Measurements from ENCODE around the gene KISS1R. TPM values are rescaled to one million over a fixed set of nuclear protein-coding genes. Genes with fewer than 3 reads are reported as not detected.

Gene KISS1R
- total RNA-seq, 2 experiments from 2014 or later: 2.9 to 3.1 TPM

DNA sequence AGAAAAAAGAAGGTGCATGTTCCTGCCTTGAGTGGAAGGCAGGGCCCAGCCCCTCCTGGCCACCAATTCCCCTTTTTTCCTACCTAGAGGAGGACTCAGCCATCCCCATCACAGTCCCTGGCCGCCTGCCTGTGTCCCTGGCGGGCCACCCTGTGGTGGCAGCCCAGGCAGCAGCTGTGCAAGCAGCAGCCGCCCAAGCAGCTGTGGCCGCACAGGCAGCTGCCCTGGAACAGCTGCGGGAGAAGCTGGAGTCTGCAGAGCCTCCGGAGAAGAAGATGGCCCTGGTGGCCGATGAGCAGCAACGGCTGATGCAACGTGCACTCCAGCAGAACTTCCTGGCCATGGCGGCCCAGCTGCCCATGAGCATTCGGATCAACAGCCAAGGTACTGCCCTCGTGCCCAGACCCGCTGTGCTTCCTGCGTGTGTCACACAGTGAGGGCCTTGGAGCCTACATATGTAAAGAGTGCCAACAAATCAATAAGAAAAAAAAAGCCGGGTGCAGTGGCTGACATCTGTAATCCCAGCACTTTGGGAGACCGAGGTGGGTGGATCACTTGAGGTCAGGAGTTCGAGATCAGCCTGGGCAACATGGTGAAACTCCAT lies 49.5 kb downstream of the KISS1R start:
- no peak for ATAC-seq (ENCODE audit: low read depth)
- no peak for DNase-seq
- no peaks in the 10 kb centered on the region for H3K27me3 Mint-ChIP-seq
- POLR2A ChIA-PET: interaction anchor here (0.7 to 0.9 kb wide), 2 partner anchors 15 to 286 kb away, joined by 3 to 5 read pairs; no protein-coding TSS in a partner anchor
- H3K9me3 Mint-ChIP-seq: peaks cover 8% of the 10 kb centered on the region
- H3K4me1 Mint-ChIP-seq: peaks cover 2% of the 10 kb centered on the region
- no peak overlapping the region for H3K4me3 Mint-ChIP-seq
- H3K36me3 Mint-ChIP-seq: peaks cover 45% of the 10 kb centered on the region
- H3K27ac Mint-ChIP-seq: no peak overlapping the region

Other genes with a start within 250 kb of the KISS1R start
- gene FSTL3, start 240.9 kb upstream of the KISS1R start, total RNA-seq: 1 to 10 TPM; 2.6 to 2.9 TPM
- gene PRSS57, start 221.9 kb upstream of the KISS1R start, total RNA-seq: not detected
- gene PALM, start 208.4 kb upstream of the KISS1R start, total RNA-seq: not detected
- not detected for gene MISP, start 166.2 kb upstream of the KISS1R start, total RNA-seq
- 100 to 1,000 TPM; 400 to 411 TPM for gene PTBP1, start 119.9 kb upstream of the KISS1R start, total RNA-seq
- not detected for gene PLPPR3, start 95.4 kb upstream of the KISS1R start, total RNA-seq
- gene AZU1, start 89.5 kb upstream of the KISS1R start, total RNA-seq: under 1 TPM in 1 of 2 experiments, not detected in 1; 0.25 TPM
- gene PRTN3, start 76.3 kb upstream of the KISS1R start, total RNA-seq: not detected
- gene ELANE, start 65.0 kb upstream of the KISS1R start, total RNA-seq: not detected
- 1 to 10 TPM; 4.4 to 5.5 TPM for gene CFD, start 57.7 kb upstream of the KISS1R start, total RNA-seq
- gene MED16, start 24.1 kb upstream of the KISS1R start, total RNA-seq: 10 to 100 TPM; 53.6 to 72.7 TPM
- gene RNU6-9, start 23.8 kb upstream of the KISS1R start, total RNA-seq: not detected
- gene R3HDM4, start 4.1 kb upstream of the KISS1R start, total RNA-seq: 100 to 1,000 TPM; 108 to 113 TPM
- 10 to 100 TPM; 28.7 to 33.2 TPM for gene ARID3A, start 8.7 kb downstream of the KISS1R start, total RNA-seq
- 10 to 100 TPM; 45.1 to 54.3 TPM for gene WDR18, start 67.0 kb downstream of the KISS1R start, total RNA-seq
- not detected for gene GRIN3B, start 83.1 kb downstream of the KISS1R start, total RNA-seq
- gene TMEM259, start 103.8 kb downstream of the KISS1R start, total RNA-seq: 100 to 1,000 TPM; 231 to 235 TPM
- not detected for gene RNU6-2, start 104.2 kb downstream of the KISS1R start, total RNA-seq
- gene CNN2, start 109.3 kb downstream of the KISS1R start, total RNA-seq: 100 to 1,000 TPM; 340 to 353 TPM
- 100 to 1,000 TPM; 145 to 146 TPM for gene ABCA7, start 122.8 kb downstream of the KISS1R start, total RNA-seq
- 100 to 1,000 TPM; 576 to 581 TPM for gene ARHGAP45, start 149.8 kb downstream of the KISS1R start, total RNA-seq
- 100 to 1,000 TPM; 142 to 163 TPM for gene POLR2E, start 178.0 kb downstream of the KISS1R start, total RNA-seq
- gene GPX4, start 186.7 kb downstream of the KISS1R start, total RNA-seq: 100 to 1,000 TPM; 194 to 206 TPM

All from activated naive CD8-positive, alpha-beta T cell treated with anti-CD3 and anti-CD28 coated beads, Interleukin-2, amount 10 ng/mL, durations not matched to agents 7 days and 5 days (primary cell).